Endothelial cell (in vitro differentiated cells): ENCODE measurements around the gene HSPA4. TPM values are rescaled to one million over a fixed set of nuclear protein-coding genes. Genes with fewer than 3 reads are reported as not detected.

Experiments
- DNase-seq: peaks from one replicate; pipeline ENCODE4 v3.0.0; 2021; ENCODE audit warnings: low spot score
- H3K27ac Mint-ChIP-seq: one replicate; pipeline ENCODE4 v1.8.0; 2021; ENCODE audit warnings: mixed read lengths, inconsistent platforms; ENCODE audit not compliant: unreplicated experiment
- H3K27me3 Mint-ChIP-seq: one replicate; pipeline ENCODE4 v1.8.0; 2021; ENCODE audit warnings: mild to moderate bottlenecking, moderate library complexity, mixed read lengths, inconsistent platforms; ENCODE audit not compliant: unreplicated experiment
- H3K36me3 Mint-ChIP-seq: one replicate; pipeline ENCODE4 v1.8.0; 2021; ENCODE audit warnings: mild to moderate bottlenecking, low read depth, mixed read lengths, inconsistent platforms; ENCODE audit not compliant: unreplicated experiment
- H3K4me1 Mint-ChIP-seq: one replicate; pipeline ENCODE4 v1.8.0; 2021; ENCODE audit warnings: mild to moderate bottlenecking, mixed read lengths, inconsistent platforms; ENCODE audit not compliant: unreplicated experiment
- H3K4me3 Mint-ChIP-seq: one replicate; pipeline ENCODE4 v1.8.0; 2021; ENCODE audit warnings: mild to moderate bottlenecking, mixed read lengths, inconsistent platforms; ENCODE audit not compliant: unreplicated experiment
- H3K9me3 Mint-ChIP-seq: one replicate; pipeline ENCODE4 v1.8.0; 2021; ENCODE audit warnings: mixed read lengths, inconsistent platforms; ENCODE audit not compliant: unreplicated experiment
- CTCF ChIP-seq: fragments of 200-600 bp; sonication (generic); IDR thresholded peaks from one replicate; pipeline ENCODE4 v1.5.0; 2021; ENCODE audit warnings: antibody characterized with exemption; ENCODE audit not compliant: unreplicated experiment
- total RNA-seq: library from RNA; stranded (reverse); fragmentation: NEBNext Ultra II Directional; extraction: Animal tissue kit (Norgen Biotek cat#: 25700); gene quantifications from one replicate; pipeline ENCODE4 v1.2.1, GENCODE V29; 2021; ENCODE audit not compliant: unreplicated experiment

The HSPA4 gene
- total RNA-seq, 1 donor from 2014 or later, result 162 TPM

DNA sequence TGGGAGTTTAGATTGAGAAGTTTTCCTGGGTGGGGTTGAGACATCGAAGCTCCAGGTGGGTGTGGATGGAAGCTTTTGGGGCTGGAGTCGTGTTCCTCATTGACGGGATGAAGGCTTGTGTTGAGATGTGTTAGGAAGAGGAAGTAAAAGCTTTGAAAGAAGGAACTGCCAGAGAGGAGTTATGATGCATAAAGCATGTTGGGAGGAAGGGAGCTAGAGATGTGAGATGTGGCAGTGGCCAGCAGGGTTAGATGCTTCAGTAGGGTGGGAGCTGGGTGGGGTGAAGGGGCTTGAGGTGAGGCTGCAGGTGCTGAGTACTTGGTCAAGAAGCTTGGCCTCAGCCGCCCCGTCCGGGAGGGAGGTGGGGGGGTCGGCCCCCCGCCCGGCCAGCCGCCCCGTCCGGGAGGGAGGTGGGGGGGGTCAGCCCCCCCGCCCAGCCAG is 56.7 kb downstream of the HSPA4 start:
- TF ChIP-seq CTCF, result no peak
- H3K9me3 Mint-ChIP-seq, result no peaks in the 10 kb centered on the region
- H3K4me3 Mint-ChIP-seq, result peak overlapping the region; percentile 5
- peaks cover 2% of the 10 kb centered on the region for H3K27me3 Mint-ChIP-seq
- no peak overlapping the region for H3K27ac Mint-ChIP-seq
- no peaks in the 10 kb centered on the region for H3K4me1 Mint-ChIP-seq
- H3K36me3 Mint-ChIP-seq, result peaks cover 5% of the 10 kb centered on the region
- DNase-seq, result no peak

GRCh38 chr5:133109655-133110483 is 58.1 kb downstream of the HSPA4 start:
- Mint-ChIP-seq H3K9me3 (no peaks in the 10 kb centered on the region), H3K27ac (no peak overlapping the region), H3K4me3 (no peak overlapping the region), H3K4me1 (no peaks in the 10 kb centered on the region), H3K36me3 (peaks cover 5% of the 10 kb centered on the region), H3K27me3 (peaks cover 2% of the 10 kb centered on the region)
- no peak for DNase-seq
- TF ChIP-seq CTCF, result no peak

DNA sequence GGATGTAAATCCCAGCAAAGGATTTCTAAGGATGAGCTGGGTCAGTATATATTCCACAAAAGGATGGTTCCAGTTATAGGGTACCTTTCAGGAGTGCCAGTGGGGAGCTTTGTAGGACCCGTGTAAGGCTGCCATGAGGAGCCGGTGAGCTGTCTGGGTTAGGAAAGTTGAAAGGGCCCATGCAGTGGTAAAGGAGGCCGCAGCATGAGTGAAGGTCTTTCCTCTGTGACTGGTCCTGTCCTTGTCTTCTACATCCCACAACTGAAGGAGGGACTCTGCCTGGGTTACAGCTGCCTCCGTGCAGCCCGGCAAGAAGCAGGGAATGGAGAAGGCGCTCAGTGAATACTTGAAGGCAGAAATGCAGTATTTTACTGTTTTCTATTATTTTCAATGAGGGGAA is 58.9 kb downstream of the HSPA4 start:
- H3K4me3 Mint-ChIP-seq, result no peak overlapping the region
- no peak for TF ChIP-seq CTCF
- H3K36me3 Mint-ChIP-seq, result peaks cover under 1% of the 10 kb centered on the region
- DNase-seq, result no peak
- no peaks in the 10 kb centered on the region for H3K9me3 Mint-ChIP-seq
- H3K4me1 Mint-ChIP-seq, result no peaks in the 10 kb centered on the region
- no peak overlapping the region for H3K27ac Mint-ChIP-seq
- peaks cover 2% of the 10 kb centered on the region for H3K27me3 Mint-ChIP-seq

DNA sequence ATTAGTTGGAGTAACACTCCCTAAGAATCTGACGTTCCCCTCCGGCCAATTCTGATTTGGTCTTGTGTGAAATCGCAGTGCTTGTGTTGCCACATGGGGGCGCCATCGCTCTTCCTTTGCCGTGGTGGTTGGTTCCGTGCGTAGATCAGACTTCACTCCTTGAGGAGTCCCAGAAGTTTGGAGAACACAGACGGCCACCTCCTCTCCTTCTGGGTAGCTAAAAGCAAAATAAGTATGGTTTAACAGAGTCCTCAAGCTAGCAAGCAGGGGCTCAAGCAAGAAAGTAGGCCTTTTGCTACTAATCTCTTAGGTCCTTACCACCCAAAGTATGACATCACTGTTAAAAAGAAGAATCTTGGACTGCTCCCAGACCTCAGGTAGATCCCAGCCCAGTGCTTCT is 59.5 kb downstream of the HSPA4 start:
- no peaks in the 10 kb centered on the region for H3K9me3 Mint-ChIP-seq
- H3K4me3 Mint-ChIP-seq, result no peak overlapping the region
- peak; percentile 87 for TF ChIP-seq CTCF
- no peak overlapping the region for H3K27ac Mint-ChIP-seq
- no peaks in the 10 kb centered on the region for H3K36me3 Mint-ChIP-seq
- no peaks in the 10 kb centered on the region for H3K4me1 Mint-ChIP-seq
- peaks cover 2% of the 10 kb centered on the region for H3K27me3 Mint-ChIP-seq
- peak; percentile 88 for DNase-seq

GRCh38 chr5:133112026-133112660 is 60.3 kb downstream of the HSPA4 start:
- Mint-ChIP-seq H3K27me3 (no peaks in the 10 kb centered on the region), H3K4me3 (no peak overlapping the region), H3K9me3 (no peaks in the 10 kb centered on the region), H3K27ac (no peak overlapping the region), H3K36me3 (no peaks in the 10 kb centered on the region), H3K4me1 (no peaks in the 10 kb centered on the region)
- DNase-seq, result no peak
- TF ChIP-seq CTCF, result no peak
